Epithelial cell of prostate (primary cell): ENCODE measurements around the gene KLHL15.

Source experiments
- DNase-seq: peaks from one replicate; pipeline ENCODE4 v3.0.0-alpha.2; 2011; ENCODE audit warnings: low read depth, low spot score
- H3K27ac ChIP-seq: fragments of 450-650 bp; 2 replicates; pipeline ENCODE4 v1.5.1; 2017; ENCODE audit warnings: mild to moderate bottlenecking

KLHL15 gene

DNA sequence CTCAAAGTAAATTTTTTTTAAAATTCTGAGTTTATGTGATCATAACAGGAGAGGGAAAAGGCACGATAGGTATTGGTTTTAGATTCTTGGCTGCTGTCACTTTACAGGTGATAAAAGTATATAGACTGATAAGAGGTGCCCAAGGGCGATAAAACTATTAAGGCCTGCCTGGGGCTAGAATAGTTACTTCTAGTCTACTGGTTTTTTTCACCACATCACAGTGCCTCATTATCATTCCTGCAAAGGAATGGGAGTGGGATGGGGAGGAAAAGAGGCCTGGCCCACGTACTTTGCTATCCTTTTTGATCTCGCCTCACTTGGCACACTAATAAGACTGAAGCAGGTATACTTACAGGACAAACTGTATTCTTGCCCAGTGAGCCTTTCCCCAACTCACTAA lies 72.6 kb downstream of the KLHL15 start:
- H3K27ac ChIP-seq, result no peak overlapping the region
- DNase-seq, result no peak

DNA sequence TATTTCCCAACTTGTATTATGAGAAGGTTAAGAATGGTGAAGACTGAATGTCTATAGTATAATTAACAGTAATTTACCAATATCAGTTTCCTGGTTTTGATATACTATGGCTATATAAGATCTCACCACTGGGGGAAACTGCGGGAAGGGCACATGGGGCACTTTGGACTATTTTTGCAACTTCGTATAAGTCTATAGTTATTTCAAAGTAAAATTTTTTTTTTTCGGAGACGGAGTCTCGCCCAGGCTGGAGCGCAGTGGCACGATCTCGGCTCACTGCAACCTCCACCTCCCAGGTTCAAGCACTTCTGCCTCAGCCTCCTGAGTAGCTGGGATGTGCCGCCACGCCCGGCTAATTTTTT lies 73.1 kb downstream of the KLHL15 start:
- DNase-seq, result no peak
- H3K27ac ChIP-seq, result no peak overlapping the region

DNA sequence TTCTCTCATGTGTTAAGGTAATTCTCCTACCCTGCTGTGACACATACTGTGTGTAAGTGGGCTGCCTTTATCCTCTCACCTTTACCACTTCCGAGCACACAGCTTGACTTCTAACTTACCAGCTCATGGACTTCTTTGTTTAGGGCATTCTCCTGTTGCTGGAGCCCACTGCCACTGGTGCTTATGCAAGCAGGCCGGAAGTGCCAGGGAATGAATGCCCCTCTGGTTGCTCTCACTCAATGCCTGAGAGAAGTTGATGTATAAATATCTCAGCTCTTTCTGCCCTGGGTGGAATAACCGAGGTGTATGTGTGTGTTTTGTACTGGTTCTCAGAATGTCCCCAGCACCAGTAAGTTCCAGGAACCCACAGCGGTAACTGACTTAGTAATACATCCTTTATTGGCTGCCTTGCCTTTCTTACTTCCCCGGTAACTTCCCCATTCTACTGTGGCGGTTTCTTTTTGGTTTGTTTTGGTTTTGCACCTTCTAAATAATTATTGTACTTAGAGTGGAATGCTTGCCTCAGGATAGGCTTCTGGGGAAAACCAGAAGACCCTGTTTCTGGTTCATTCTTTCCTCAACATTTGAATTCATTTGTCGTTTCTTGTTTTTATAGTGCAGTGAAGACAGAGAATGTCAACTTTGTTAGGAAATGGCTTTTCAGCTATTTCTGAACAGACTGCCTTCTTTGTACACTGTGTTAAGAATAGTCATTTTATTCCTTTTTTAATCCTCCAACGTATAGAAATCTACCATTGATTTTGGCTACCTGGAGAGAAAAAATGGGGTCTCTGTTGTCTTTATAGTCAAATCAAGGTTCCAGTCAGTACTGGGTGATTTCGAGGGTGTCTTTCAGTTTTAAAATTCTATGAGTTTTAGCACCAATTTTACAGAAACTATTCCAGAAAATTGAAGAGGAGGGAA lies 73.7 kb downstream of the KLHL15 start:
- H3K27ac ChIP-seq, result no peak overlapping the region
- DNase-seq, result no peak

DNA sequence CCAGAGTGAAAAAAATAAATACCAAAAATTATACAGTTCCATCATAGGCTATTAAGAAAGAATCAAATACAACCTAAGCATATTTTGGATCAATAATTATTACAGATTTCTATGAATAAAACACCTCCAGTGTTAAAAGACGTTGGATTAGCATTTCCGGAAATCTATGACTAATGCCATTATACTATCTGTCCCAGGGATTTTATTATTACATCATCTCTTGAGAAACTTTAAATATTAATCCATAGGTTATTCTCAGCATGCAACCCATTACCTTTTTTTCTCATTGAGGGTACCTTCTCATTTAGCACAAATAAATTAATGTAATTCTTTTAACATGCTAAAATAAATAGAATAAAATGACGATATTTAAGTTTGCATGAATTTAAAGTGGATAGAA lies 74.6 kb downstream of the KLHL15 start:
- no peak for DNase-seq
- H3K27ac ChIP-seq, result no peak overlapping the region

DNA sequence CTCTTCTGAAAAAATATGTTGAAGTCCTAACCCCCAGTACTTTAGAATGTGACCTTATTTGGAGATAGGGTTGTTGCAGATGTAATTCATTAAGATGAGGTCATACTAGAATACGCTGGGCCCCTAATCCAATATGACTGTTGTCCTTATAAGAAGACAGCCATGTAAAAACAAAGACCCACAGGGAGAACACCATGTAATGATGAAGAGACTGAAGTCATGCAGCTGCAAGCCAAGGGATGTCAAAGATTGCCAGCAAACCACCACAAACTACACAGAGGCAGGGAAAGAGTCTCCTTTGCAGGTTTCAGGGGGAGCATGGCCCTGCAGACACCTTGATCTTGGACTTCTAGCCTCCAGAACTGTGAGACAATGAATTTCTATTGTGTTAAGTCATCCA lies 81.8 kb downstream of the KLHL15 start:
- no peak for DNase-seq
- no peak overlapping the region for H3K27ac ChIP-seq

DNA sequence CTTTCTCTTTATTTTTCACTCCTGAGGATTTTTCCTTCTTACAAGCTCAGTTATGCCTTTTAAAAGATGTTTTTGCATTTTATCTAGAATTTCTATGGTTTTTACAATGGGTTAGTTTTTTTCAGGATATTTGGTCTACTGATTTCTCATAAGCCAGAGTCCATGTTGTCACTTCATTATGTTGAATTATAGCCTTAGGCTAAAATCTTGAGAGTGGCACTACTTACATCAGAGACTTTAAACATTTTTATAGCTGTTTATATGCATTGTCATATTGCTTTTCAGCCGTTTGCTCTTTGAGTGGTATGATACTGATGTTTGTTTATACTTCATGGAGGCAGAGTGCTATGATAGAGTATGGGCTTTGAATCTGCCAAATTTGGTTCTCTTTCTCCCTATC lies 82.8 kb downstream of the KLHL15 start:
- no peak overlapping the region for H3K27ac ChIP-seq
- DNase-seq, result no peak

DNA sequence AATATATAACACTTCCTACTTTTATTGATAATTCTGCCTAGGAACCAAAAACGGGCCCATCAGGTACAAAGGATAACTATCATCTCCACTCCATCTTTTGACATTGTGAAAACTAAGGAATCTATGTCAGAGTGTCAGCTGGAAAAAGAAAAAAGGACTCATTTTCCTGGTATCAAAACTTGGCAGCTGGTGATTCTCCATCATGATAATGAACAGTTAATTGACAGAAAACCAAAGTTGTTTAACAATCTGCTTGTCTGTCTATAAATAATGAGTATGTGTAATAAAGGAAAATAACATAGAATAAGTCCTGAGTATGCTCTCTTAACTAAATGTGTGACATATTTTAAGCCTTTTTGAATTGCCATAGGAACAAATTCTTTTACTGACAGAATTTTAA lies 87.8 kb downstream of the KLHL15 start:
- no peak overlapping the region for H3K27ac ChIP-seq
- DNase-seq, result no peak

DNA sequence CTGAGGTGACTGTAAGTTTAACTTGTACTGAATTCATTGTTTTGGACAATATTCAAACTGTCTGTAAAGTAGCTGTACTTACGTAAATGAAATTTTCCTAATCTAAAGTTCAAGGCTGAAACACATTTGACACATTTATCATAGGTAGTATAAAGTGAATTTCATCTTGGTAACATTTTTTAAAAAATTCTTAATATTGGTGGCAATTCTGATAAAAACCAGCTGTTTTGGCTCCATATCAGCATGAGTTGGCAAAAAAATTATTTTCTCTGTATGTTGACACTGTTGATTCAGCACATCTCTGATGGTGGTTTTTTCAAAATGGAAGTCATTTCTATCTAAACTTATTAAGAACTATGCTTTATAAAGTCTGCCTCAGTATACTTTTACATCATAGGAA lies 88.3 kb downstream of the KLHL15 start:
- H3K27ac ChIP-seq, result no peak overlapping the region
- DNase-seq, result no peak

DNA sequence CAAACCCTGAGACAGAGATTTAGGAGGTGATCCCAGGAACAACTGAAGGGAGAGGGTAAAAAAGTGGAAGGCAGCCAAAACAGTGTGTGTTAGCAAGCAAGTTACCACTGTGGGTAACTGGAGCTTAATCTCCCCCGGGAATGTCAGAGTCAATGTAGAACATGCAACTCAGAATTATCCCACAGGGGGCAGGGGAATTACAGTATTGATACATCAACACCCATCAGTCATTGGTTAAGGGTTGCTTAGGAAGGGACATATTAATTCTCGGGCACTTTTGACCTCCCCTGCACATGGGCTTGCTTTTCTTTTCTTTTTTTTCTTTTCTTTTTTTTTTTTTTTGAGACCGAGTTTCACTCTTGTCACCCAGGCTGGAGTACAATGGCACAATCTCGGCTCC lies 89.9 kb downstream of the KLHL15 start:
- no peak overlapping the region for H3K27ac ChIP-seq
- DNase-seq, result no peak

DNA sequence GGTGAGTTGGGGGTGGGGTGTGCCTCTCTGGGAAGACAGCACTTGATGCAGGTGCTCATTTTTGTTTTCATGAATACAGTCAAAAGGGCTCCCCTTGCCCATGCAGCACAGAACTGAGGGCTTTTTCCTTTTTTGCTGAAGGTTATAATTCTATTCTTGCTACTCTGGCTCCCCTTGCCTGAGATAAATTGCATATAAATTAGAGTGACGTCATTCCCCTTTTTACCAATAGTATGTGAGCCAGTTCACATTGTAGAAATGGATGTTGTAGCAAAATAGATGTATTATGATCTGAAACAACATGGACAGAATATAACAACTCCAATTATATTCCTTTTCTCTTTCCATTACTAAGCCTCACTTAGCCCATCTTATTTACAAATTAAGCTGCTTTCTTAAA lies 90.8 kb downstream of the KLHL15 start:
- no peak for DNase-seq
- no peak overlapping the region for H3K27ac ChIP-seq

DNA sequence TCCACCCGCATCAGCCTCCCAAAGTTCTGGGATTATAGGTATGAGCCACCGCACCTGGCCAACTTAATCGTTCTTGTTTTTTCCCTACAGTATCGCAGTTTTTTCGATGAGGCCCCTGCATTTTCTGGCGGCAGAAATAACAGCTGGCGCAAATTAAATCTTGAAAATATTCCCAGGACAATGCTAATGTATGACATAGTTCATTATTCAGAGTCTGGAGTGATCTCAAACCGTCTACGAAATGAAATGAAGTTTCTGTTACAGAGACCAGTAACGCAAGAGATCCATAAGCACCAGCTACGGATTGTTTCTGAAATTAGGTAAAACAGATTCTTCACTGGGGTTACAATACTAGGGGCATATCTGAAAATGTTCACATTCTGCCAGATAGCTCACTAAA lies 91.9 kb downstream of the KLHL15 start:
- no peak overlapping the region for H3K27ac ChIP-seq
- no peak for DNase-seq
